RCC 7860 (cell line): ENCODE data around the gene SYTL5.
A peak's percentile ranks its signal among the peaks of the same experiment; 100 is the strongest.
"Not testable (repeated sequence)": the region's sequence is repeated elsewhere in the genome, so short reads cannot be mapped to it uniquely, and the experiment has no call there.

Experiments
- DNase-seq: peaks from one replicate; pipeline ENCODE4 v3.0.0-alpha.2; 2015; ENCODE audit warnings: low spot score
- FAIRE-seq: peaks from 2 replicates; lab custom pipeline; 2012; peaks lifted over from hg19 to GRCh38; lab: Jason Lieb, UNC

The SYTL5 gene

GRCh38 chrX:38006291-38006690, at the start of gene SYTL5:
TSS of gene SYTL5 (plus strand) at chrX:38006553. CDS start at chrX:38033890, 27,337 bp downstream.
- DNase-seq, result no peak
- no peak for FAIRE-seq

- FAIRE-seq (no peak), DNase-seq (no peak)
Measured at GRCh38 chrX:37958525-37959211, 47.7 kb upstream of the SYTL5 start.

DNA sequence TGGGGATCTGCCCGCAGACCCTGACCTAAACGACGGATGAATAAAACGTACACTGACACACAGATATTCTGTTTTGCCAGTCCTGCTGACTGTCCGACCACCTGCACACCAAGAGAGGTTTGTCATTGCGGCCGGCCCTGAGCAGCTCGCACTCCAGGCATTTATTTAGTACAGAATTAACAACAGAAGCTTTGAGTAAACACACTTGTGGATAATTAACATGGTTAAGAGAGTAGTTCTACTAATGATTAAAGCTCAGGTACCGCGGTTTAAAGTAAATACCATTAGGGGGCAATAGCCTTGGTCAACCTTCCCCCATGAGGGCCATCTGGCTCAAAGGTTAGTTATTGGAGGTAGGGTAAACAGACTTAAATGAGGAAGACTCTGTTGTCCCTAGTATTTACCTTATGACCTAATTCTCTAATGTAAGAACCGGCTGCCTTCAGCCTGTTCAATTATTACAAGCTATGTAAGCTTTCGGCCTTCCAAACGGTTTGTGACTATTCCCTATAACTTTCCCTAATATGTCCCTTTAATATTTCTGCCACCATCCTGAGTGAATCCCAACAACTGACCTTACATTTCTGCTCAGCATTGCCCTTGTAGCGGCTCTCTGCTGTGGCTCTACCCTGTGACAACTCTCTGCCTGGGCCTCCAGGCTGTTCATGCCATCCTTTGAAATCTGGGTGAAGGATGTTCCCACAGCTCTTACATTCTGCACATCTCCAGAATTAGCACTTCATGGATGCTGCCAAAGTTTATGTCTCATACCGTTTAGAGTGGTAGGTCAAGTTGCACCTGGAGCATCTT, 46.9 kb upstream of the SYTL5 start:
- FAIRE-seq, result no peak
- DNase-seq, result no peak

DNA sequence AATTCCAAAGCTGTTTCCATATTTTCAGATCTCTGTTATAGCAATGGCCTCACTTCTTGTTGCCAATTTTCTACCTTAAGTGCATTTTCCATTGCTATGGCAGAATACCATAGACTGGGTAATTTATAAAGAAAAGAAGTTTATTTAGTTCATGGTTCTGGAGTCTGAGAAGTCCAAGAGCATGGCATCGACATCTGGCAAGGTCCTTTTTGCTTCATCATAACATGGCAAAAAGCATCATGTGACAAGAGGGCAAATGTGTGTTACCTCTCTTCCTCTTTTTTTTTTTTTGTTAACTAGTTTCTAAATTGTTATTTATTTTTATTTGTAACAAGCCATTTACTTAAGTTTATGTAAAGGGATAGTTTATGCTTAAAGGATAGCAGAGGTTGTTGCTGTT, 45.2 kb upstream of the SYTL5 start:
- DNase-seq (no peak), FAIRE-seq (no peak)

- FAIRE-seq, result no peak
Measured at GRCh38 chrX:37967714-37968113, 38.6 kb upstream of the SYTL5 start.

GRCh38 chrX:37975421-37975820, 30.9 kb upstream of the SYTL5 start:
- DNase-seq (no peak), FAIRE-seq (no peak)

More at GRCh38 chrX:37967714-37968113, 38.6 kb upstream of the SYTL5 start:
- no peak for DNase-seq

DNA sequence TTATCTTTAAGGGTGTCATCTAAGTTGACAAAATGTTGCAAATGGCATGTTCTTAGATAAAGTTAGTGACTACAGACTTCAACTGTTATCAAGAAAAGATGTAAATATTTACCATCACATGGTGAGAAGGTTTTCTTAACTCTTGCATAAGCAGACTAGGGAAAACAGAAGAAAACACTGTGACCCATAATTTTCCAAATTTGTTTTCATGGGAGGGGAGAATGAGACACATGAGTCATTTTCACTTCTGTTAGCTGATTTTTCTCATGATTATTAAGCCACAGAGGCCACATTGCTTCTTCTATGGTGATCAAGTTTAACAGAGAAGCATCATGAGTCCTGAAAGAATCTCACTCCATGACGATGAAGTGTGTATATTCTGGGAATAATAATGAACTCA, 30.2 kb upstream of the SYTL5 start:
- no peak for DNase-seq
- no peak for FAIRE-seq

DNA sequence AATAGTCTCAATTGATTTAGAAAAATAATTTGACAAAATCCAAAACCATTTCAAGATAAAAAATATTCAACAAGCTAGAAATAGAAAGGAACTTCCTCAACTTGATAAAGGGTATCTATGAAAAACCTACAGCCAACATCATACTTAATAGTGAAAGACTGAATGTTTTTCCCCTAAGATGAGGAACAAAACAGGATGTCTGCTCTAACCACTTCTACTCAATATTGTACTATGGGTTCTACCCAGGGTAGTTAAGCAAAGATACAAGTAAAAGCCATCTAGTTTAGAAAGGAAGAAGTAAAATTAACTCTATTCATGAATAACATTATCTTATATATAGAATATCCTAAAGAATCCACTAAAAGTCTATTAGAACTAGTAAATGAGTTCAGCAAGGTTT, 21.5 kb upstream of the SYTL5 start:
- no peak for DNase-seq
- FAIRE-seq, result no peak

GRCh38 chrX:37986893-37987292, 19.5 kb upstream of the SYTL5 start:
- DNase-seq (peak; percentile 29), FAIRE-seq (peak; percentile 74)

DNA sequence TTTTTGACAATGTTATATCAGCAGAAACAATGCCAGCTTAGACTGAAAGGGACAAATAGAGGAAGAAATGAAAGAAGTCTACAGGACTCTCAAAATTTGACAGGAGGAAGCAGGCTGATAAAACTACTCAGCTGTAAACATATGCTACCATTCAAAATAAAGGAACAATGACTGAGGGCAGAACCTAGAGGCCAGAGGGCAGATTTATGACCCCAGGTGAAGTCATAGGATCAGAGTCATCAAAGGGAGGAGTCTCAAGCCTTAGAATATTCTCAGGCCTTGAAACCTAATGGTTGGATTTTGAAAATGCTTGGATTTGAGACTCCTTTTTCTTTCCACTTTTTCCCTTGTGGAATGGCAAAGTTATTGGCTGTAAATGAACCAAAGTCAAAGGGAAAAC, 17.0 kb upstream of the SYTL5 start:
- DNase-seq (no peak), FAIRE-seq (no peak)

DNA sequence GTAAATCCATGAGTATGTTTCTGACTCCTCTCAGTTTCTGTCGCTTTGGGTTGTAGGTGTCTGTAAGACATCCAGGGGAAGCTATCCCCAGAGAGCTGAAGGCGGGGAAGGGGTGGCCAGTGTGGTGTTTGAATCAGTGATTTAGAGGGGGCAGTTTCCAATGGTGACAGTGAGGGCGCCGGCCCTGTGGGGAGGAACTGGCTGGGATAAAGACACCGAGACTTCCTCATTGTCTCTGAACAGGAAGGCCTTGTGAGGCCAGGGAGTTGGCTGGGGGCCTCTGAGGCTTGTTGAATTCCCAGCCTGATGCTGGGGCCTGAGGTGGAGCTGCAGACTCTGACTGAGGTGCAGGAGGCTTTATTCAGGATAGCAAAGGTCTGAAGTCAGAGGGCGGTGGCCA, 15.1 kb upstream of the SYTL5 start:
- FAIRE-seq, result not testable (repeated sequence)

GRCh38 chrX:37993176-37993575, 13.2 kb upstream of the SYTL5 start:
- peak; percentile 31 for DNase-seq
- peak; percentile 86 for FAIRE-seq

More for the DNA sequence above, 15.1 kb upstream of the SYTL5 start:
- DNase-seq, result not testable (repeated sequence)

DNA sequence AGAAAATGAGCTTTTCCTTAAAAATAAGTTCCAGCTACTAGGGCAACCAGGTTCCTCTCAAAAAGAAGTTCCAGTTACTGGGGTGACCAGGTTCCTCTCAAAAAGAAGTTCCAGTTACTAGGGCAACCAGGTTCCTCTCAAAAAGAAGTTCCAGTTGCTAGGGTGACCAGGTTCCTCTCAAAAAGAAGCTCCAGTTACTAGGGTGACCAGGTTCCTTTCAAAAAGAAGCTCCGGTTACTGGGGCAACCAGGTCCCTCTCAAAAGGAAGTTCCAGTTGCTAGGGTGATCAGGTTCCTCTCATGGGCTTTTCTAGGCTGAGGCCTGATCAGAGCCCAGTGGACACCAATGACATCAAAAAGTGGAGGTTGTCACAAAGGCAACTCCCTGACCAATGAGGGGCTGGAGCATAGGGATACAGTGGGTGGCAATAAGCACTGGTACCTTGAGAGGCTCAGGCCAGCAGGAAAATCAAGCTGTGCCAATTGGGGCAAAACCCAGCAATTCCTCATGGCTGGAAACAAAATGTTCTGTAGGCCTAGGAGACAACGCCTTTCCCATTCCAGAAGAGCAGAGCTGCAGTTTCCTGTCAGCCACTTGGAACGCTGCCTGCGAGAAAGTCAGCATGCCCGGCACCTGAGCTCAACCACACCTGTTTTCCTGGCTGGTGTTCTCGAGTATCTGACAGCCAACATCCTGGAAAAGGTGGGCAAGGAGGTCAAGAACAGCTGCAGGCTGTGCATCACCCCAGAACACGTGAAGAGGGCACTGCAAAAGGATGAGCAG, 12.3 kb upstream of the SYTL5 start:
- FAIRE-seq (no peak), DNase-seq (no peak)

GRCh38 chrX:37995428-37995827, 10.9 kb upstream of the SYTL5 start:
- DNase-seq (no peak), FAIRE-seq (no peak)

DNA sequence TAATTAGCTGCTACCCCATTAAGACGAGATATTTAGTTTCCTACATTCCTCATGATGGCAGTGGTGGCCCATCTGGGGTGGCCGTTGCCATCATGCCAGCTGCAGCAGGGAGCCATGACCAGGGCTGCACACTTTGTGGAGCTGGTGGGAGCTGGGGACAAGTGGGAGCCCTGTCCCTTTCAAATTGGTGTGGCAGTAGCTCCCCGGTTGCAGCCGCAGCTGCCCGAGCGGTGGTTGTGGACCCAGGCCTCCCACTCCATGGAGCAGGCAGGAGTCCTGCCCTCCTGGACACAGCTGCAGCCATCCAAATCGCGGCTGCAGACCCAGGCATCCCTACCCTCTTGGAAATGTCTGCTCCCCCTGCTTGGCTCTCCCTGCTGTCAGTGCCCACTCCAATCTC, 9.3 kb upstream of the SYTL5 start:
- DNase-seq (no peak), FAIRE-seq (no peak)

DNA sequence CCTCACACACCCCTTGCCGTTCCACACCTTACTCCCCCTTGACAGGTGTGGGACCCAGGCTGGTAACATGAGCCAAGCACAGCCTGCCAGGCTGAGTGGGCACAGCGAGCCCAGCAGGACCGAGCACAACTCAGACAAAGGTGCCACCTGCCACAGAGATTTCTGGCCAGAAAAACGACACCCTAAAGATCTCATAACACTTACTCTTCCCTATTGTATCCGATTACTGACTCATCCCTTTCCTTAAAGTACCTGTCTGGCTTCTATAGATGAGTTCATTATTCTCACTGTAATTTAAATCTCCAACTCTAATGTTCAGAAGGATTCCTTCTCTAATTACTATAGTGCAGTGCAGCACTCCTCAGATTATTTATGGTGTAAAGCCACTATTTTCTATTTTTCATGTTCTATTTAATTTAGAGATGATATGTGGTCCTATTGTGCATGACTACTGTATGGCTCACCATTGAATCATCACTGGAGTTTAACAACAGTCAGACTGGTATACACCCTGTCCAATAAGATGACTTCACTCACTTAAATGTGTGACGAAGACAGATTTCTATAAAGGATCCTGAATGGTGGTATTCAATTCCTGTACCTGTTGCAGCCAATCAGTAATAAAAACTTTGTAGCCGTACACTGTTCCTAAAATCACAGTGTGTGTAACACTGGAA, 7.6 kb upstream of the SYTL5 start:
- DNase-seq (peak; percentile 20), FAIRE-seq (peak; percentile 85)

GRCh38 chrX:38000706-38001105, 5.6 kb upstream of the SYTL5 start:
- FAIRE-seq (no peak), DNase-seq (no peak)

- FAIRE-seq (no peak), DNase-seq (no peak)
Measured at GRCh38 chrX:38004046-38004445, 2.3 kb upstream of the SYTL5 start.

GRCh38 chrX:38006778-38007177, 425 bp downstream of the SYTL5 start:
- DNase-seq (no peak), FAIRE-seq (no peak)

DNA sequence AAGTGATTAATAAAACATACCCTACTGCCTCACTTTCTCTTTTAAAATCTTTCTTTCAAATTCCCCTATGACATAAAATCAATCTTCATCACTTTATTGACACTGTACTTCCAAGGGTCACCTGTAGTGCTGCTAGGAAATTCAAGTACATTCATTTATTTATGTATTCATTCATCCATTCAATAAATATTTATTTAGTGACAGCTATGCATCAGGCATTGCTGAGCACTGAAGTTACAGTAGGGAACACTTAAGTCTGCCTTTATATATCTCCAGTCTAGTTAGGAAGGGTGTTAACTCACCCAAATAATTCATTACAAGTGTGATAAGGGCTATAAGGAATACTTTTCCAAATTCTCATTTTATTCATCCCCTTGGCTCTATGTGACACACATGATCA, 2.3 kb downstream of the SYTL5 start:
- FAIRE-seq (no peak), DNase-seq (no peak)

- no peak for FAIRE-seq
Measured at GRCh38 chrX:38009641-38010040, 3.3 kb downstream of the SYTL5 start.

More at GRCh38 chrX:38009641-38010040, 3.3 kb downstream of the SYTL5 start:
- DNase-seq, result no peak
